ENCODE measurements around the gene VCL. TPM values are rescaled to one million over a fixed set of nuclear protein-coding genes. Genes with fewer than 3 reads are reported as not detected.

Gene VCL
- polyA plus RNA-seq, 1 of the 3 experiments (the other 2 are of a cell fraction) = 147 TPM

DNA sequence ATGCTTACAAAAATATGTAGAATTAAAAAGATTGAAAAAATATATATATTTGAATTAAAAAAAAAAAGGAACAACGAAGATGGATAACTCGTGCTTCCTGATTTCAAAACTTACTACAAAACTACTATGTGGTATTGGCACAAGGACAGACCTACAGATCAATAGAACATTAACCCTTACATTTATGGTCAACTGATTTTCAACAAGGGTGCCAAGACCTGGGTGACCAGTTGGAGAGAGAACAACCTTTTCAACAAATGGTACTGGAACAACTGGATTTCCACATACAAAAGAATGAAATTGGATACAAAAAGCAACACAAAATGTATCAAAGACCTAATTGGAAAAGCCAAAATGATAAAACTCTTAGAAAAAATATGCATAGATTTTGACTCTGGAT, 142.6 kb downstream of the VCL start:
- Histone ChIP-seq H3K4me3 (ENCODE audit: low read depth in 2 of 2, low read length in 1 of 2) (no peak overlapping the region), H4K20me1 (ENCODE audit: insufficient read depth) (peaks cover 25% of the 10 kb centered on the region), H3K4me1 (ENCODE audit: control insufficient read depth in 1 of 2, insufficient read depth in 2 of 2, low read depth in 1 of 2, low read length in 1 of 2) (peaks cover 0 to 8% of the 10 kb centered on the region in 2 experiments; a peak in 1 of 4 replicates), H3K27ac (ENCODE audit: low read depth in 2 of 2, low read length in 1 of 2) (no peak overlapping the region), H3F3A (replicated peaks; ENCODE audit: insufficient read depth) (peaks cover 13% of the 10 kb centered on the region), H2AFZ (ENCODE audit: low read depth) (no peak overlapping the region), H3K4me2 (no peak overlapping the region), H3K9me2 (no peaks in the 10 kb centered on the region), H3K9ac (no peak overlapping the region), H3K36me3 (replicated peaks in 1 of 2; ENCODE audit: control insufficient read depth in 1 of 2, insufficient read depth in 2 of 2, low read length in 1 of 2) (peaks cover 24 to 45% of the 10 kb centered on the region in 2 experiments), H3K27me3 (ENCODE audit: insufficient read depth) (no peaks in the 10 kb centered on the region), H3K79me2 (ENCODE audit: insufficient read depth) (peaks cover 68% of the 10 kb centered on the region), H3K9me3 (no peaks in the 10 kb centered on the region)
- POLR2A ChIA-PET = no interaction called here
- DNase-seq = no peak
- WGBS (ENCODE audit: low lambda C conversion rate) = 97% methylated on average over 2 of the region's 2 CpGs
- CTCF ChIA-PET = no interaction called here
- TF ChIP-seq SIN3A (IDR thresholded peaks at IDR 0.05; ENCODE audit: borderline replicate concordance, low read depth, low read length) = no peak
- no peak for TF ChIP-seq TEAD4 (IDR thresholded peaks at IDR 0.05; ENCODE audit: borderline replicate concordance, insufficient read depth)
- TF ChIP-seq NFIC (IDR thresholded peaks at IDR 0.05; ENCODE audit: borderline replicate concordance) = no peak
- TF ChIP-seq EZH2phosphoT487 (IDR thresholded peaks at IDR 0.05; ENCODE audit: borderline replicate concordance, low read depth) = no peak
- no peak for TF ChIP-seq RCOR1 (IDR thresholded peaks at IDR 0.05; ENCODE audit: low read length)
- TF ChIP-seq RAD21 (IDR thresholded peaks at IDR 0.05; ENCODE audit: low read length) = no peak
- TF ChIP-seq FOSL2 (IDR thresholded peaks at IDR 0.05; ENCODE audit: borderline replicate concordance, low read depth) = no peak
- TF ChIP-seq RXRA (IDR thresholded peaks at IDR 0.05; ENCODE audit: borderline replicate concordance, low read depth) = no peak
- TF ChIP-seq TAF1 (IDR thresholded peaks at IDR 0.05; ENCODE audit: borderline replicate concordance, low read depth, low read length) = no peak
- TF ChIP-seq CHD2 (IDR thresholded peaks at IDR 0.05; ENCODE audit: low read length, partially characterized antibody) = no peak
- TF ChIP-seq, protein P1, sequence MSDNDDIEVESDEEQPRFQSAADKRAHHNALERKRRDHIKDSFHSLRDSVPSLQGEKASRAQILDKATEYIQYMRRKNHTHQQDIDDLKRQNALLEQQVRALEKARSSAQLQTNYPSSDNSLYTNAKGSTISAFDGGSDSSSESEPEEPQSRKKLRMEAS (IDR thresholded peaks at IDR 0.05; ENCODE audit: low read depth) = no peak
- TF ChIP-seq, protein P2, sequence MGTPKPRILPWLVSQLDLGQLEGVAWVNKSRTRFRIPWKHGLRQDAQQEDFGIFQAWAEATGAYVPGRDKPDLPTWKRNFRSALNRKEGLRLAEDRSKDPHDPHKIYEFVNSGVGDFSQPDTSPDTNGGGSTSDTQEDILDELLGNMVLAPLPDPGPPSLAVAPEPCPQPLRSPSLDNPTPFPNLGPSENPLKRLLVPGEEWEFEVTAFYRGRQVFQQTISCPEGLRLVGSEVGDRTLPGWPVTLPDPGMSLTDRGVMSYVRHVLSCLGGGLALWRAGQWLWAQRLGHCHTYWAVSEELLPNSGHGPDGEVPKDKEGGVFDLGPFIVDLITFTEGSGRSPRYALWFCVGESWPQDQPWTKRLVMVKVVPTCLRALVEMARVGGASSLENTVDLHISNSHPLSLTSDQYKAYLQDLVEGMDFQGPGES (IDR thresholded peaks at IDR 0.05; ENCODE audit: low read depth, low read length) = no peak
- no peak for TF ChIP-seq MEF2A (IDR thresholded peaks at IDR 0.05; ENCODE audit: borderline replicate concordance, low read depth)
- no peak for TF ChIP-seq ELF1 (IDR thresholded peaks at IDR 0.05)
- TF ChIP-seq, protein P3, sequence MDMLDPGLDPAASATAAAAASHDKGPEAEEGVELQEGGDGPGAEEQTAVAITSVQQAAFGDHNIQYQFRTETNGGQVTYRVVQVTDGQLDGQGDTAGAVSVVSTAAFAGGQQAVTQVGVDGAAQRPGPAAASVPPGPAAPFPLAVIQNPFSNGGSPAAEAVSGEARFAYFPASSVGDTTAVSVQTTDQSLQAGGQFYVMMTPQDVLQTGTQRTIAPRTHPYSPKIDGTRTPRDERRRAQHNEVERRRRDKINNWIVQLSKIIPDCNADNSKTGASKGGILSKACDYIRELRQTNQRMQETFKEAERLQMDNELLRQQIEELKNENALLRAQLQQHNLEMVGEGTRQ (IDR thresholded peaks at IDR 0.05; ENCODE audit: borderline replicate concordance, low read depth, low read length) = no peak
- TF ChIP-seq FOXJ3 (CRISPR knock-in tag; IDR thresholded peaks at IDR 0.05) = no peak
- no peak for TF ChIP-seq GATA2 (CRISPR knock-in tag; IDR thresholded peaks at IDR 0.05)

Measured in SK-N-SH (cell line).